ENCODE data around the gene GFPT2. TPM values are rescaled to one million over a fixed set of nuclear protein-coding genes. Genes with fewer than 3 reads are reported as not detected.

GFPT2 gene
- total RNA-seq, 1 donor from 2014 or later = 8.4 TPM

GRCh38 chr5:180348336-180348735 lies 4.8 kb downstream of the GFPT2 start:
- Histone ChIP-seq H3K9me3 (replicated peaks) (no peaks in the 10 kb centered on the region), H3K27me3 (ENCODE audit: low read depth) (peaks cover 45% of the 10 kb centered on the region), H3K27ac (replicated peaks) (no peak overlapping the region), H3K36me3 (no peaks in the 10 kb centered on the region), H3K4me1 (peaks cover 54% of the 10 kb centered on the region), H3K4me3 (no peak overlapping the region)
- intact Hi-C loops (cut with micrococcal nuclease) = no loop called here
- TF ChIP-seq, protein P1, sequence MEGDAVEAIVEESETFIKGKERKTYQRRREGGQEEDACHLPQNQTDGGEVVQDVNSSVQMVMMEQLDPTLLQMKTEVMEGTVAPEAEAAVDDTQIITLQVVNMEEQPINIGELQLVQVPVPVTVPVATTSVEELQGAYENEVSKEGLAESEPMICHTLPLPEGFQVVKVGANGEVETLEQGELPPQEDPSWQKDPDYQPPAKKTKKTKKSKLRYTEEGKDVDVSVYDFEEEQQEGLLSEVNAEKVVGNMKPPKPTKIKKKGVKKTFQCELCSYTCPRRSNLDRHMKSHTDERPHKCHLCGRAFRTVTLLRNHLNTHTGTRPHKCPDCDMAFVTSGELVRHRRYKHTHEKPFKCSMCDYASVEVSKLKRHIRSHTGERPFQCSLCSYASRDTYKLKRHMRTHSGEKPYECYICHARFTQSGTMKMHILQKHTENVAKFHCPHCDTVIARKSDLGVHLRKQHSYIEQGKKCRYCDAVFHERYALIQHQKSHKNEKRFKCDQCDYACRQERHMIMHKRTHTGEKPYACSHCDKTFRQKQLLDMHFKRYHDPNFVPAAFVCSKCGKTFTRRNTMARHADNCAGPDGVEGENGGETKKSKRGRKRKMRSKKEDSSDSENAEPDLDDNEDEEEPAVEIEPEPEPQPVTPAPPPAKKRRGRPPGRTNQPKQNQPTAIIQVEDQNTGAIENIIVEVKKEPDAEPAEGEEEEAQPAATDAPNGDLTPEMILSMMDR (IDR thresholded peaks at IDR 0.05; ENCODE audit: borderline replicate concordance) = no peak
- no peak for DNase-seq

GRCh38 chr5:180347702-180348101 lies 5.4 kb downstream of the GFPT2 start:
- peaks cover 52% of the 10 kb centered on the region for H3K4me1 ChIP-seq
- H3K27me3 ChIP-seq (ENCODE audit: low read depth) = peaks cover 44% of the 10 kb centered on the region
- H3K9me3 ChIP-seq (replicated peaks) = no peaks in the 10 kb centered on the region
- intact Hi-C loops (cut with micrococcal nuclease) = no loop called here
- no peak overlapping the region for H3K4me3 ChIP-seq
- TF ChIP-seq, protein P1 (IDR thresholded peaks at IDR 0.05; ENCODE audit: borderline replicate concordance) = no peak
- no peak for DNase-seq
- H3K36me3 ChIP-seq = no peaks in the 10 kb centered on the region
- H3K27ac ChIP-seq (replicated peaks) = no peak overlapping the region

DNA sequence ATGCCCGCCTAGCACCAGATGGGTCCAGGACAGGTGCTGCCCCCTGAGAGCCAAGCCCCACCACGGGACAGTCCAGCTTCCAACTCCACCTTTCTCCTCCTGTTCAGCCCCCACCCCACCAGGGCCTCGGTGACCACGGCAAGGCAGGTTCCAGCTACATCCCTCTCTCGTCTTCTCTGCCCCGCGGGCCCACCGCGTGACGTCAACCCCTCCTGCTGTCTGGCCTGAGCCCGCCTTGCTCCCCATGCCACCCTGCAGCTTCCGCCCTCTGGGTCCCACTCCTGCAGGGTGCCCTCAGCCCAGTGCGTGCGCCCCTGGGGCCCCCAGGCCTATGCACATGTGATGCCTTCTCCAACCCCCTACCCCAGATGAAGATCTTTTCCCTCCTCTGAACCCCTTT lies 6.8 kb downstream of the GFPT2 start:
- no peak for DNase-seq
- no peaks in the 10 kb centered on the region for H3K9me3 ChIP-seq (replicated peaks)
- intact Hi-C loops (cut with micrococcal nuclease) = no loop called here

DNA sequence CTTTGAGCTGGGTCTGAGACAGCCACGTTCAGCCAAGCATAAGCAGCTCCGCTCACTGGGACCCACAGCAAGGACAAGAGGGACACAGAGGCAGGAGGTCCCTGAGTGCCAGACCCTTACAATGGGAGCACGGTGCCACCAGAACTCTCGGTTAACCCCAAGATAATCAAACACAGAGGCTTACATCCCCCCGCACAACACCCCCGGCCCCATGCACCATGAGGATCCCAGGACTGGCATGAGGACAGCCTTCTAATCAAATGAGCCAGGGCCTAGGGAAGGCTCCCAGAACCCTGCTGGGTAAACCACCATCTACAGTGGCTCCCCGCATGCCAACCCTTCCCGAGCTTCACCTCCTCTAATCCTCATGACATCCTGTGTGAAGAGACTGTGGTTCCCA lies 7.4 kb downstream of the GFPT2 start:
- H3K4me3 ChIP-seq = no peak overlapping the region
- no peaks in the 10 kb centered on the region for H3K36me3 ChIP-seq
- intact Hi-C loops (cut with micrococcal nuclease) = no loop called here
- no peaks in the 10 kb centered on the region for H3K9me3 ChIP-seq (replicated peaks)
- no peak for DNase-seq
- TF ChIP-seq, protein P1 (IDR thresholded peaks at IDR 0.05; ENCODE audit: borderline replicate concordance) = no peak
- peaks cover 29% of the 10 kb centered on the region for H3K27me3 ChIP-seq (ENCODE audit: low read depth)
- H3K27ac ChIP-seq (replicated peaks) = no peak overlapping the region
- peaks cover 33% of the 10 kb centered on the region for H3K4me1 ChIP-seq

More for the DNA sequence above, 6.8 kb downstream of the GFPT2 start:
- TF ChIP-seq, protein P1 (IDR thresholded peaks at IDR 0.05; ENCODE audit: borderline replicate concordance) = no peak
- Histone ChIP-seq H3K36me3 (no peaks in the 10 kb centered on the region), H3K4me1 (peaks cover 39% of the 10 kb centered on the region), H3K27me3 (ENCODE audit: low read depth) (peaks cover 32% of the 10 kb centered on the region), H3K4me3 (no peak overlapping the region), H3K27ac (replicated peaks) (no peak overlapping the region)

DNA sequence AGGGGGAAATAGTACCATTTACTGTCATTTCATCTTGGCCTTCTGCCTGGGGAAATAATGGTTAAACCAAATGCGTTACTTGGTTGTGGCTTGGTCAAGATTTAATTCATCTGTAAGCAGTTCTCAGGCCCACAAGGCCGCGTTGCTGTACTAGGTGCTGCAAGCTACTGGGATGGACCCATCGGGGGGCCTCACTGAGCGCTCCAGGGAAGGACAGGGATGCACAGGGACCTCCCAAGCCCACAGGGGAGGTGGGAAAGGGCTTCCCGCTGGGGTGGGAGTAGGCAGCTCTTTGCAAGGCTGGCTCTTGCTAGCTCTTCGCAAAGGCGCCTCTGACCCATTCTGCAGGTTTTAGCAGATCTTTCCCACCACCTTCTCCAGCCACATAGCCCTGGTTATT lies 8.0 kb downstream of the GFPT2 start:
- intact Hi-C loops (cut with micrococcal nuclease) = no loop called here
- H3K27me3 ChIP-seq (ENCODE audit: low read depth) = peaks cover 25% of the 10 kb centered on the region
- H3K27ac ChIP-seq (replicated peaks) = no peak overlapping the region
- TF ChIP-seq, protein P1 (IDR thresholded peaks at IDR 0.05; ENCODE audit: borderline replicate concordance) = no peak
- no peak for DNase-seq
- H3K9me3 ChIP-seq (replicated peaks) = no peaks in the 10 kb centered on the region
- H3K4me3 ChIP-seq = no peak overlapping the region
- H3K4me1 ChIP-seq = peaks cover 27% of the 10 kb centered on the region
- no peaks in the 10 kb centered on the region for H3K36me3 ChIP-seq

GRCh38 chr5:180344696-180344999 lies 8.5 kb downstream of the GFPT2 start:
- H3K9me3 ChIP-seq (replicated peaks) = no peaks in the 10 kb centered on the region
- H3K4me1 ChIP-seq = peaks cover 26% of the 10 kb centered on the region
- TF ChIP-seq, protein P1 (IDR thresholded peaks at IDR 0.05; ENCODE audit: borderline replicate concordance) = no peak
- DNase-seq = no peak
- no peak overlapping the region for H3K27ac ChIP-seq (replicated peaks)
- H3K27me3 ChIP-seq (ENCODE audit: low read depth) = peaks cover 20% of the 10 kb centered on the region
- intact Hi-C loops (cut with micrococcal nuclease) = no loop called here
- H3K4me3 ChIP-seq = no peak overlapping the region
- H3K36me3 ChIP-seq = no peaks in the 10 kb centered on the region
